Measurements from ENCODE around the gene SH3TC1. TPM values are rescaled to one million over a fixed set of nuclear protein-coding genes. Genes with fewer than 3 reads are reported as not detected.
A peak's percentile ranks its signal among the peaks of the same experiment; 100 is the strongest.

The SH3TC1 gene
- polyA plus RNA-seq, 1 donor (not counting 4 experiments of a cell fraction or from before 2014, with no cell fraction given), result 12.3 TPM

- no peak for FAIRE-seq
- H3K27ac ChIP-seq (ENCODE audit: control insufficient read depth, insufficient read depth, low read length), result no peak overlapping the region
- H4K20me1 ChIP-seq (ENCODE audit: control insufficient read depth, extremely low read depth, insufficient read depth, low read length), result no peaks in the 10 kb centered on the region
- H3K36me3 ChIP-seq (ENCODE audit: control insufficient read depth in 2 of 2, extremely low read depth in 1 of 2, insufficient read depth in 2 of 2, low read length in 2 of 2), result no peaks in the 10 kb centered on the region
- TF ChIP-seq CTCF (optimal IDR thresholded peaks at IDR 0.05 in 1 of 3, IDR thresholded peaks at IDR 0.05 in 1 of 3, conservative IDR thresholded peaks at IDR 0.05 in 1 of 3; ENCODE audit: extremely low read depth in 1 of 3, insufficient read depth in 2 of 3, low read length in 3 of 3) (peak in 2 of 3 experiments; percentile 50 to 62), EZH2 (IDR thresholded peaks at IDR 0.05; ENCODE audit: low read length) (no peak)
- DNase-seq (ENCODE audit: low read depth, low spot score), result no peak
- H3K9ac ChIP-seq (ENCODE audit: control insufficient read depth, extremely low read depth, insufficient read depth, low read length), result no peak overlapping the region
- H3K79me2 ChIP-seq (ENCODE audit: control insufficient read depth, insufficient read depth, low read length), result no peaks in the 10 kb centered on the region
- no peak overlapping the region for H3K4me3 ChIP-seq (ENCODE audit: control insufficient read depth in 2 of 3, extremely low read depth in 1 of 3, insufficient read depth in 2 of 3, low read depth in 1 of 3, low read length in 3 of 3)
- H3K9me1 ChIP-seq (ENCODE audit: control insufficient read depth, extremely low read depth, insufficient read depth, low read length), result no peaks in the 10 kb centered on the region
- no peak overlapping the region for H3K4me2 ChIP-seq (ENCODE audit: control insufficient read depth, extremely low read depth, insufficient read depth, low read depth, low read length)
- peaks cover 4% of the 10 kb centered on the region for H3K9me3 ChIP-seq (ENCODE audit: control insufficient read depth, low read depth, low read length)
- H3K4me1 ChIP-seq (ENCODE audit: control insufficient read depth, extremely low read depth, insufficient read depth, low read length), result peaks cover 20% of the 10 kb centered on the region
- no peak overlapping the region for H2AFZ ChIP-seq (ENCODE audit: control insufficient read depth, low read length)
- dilution Hi-C loops (cut with MboI; ENCODE audit: extremely low pct_ligation_motif_present, low sequenced_read_pairs), result no loop called here
- peaks cover 8% of the 10 kb centered on the region for H3K27me3 ChIP-seq (ENCODE audit: control insufficient read depth, extremely low read depth, insufficient read depth, low read length)
Observed at GRCh38 chr4:8168232-8168631, 30.9 kb upstream of the SH3TC1 start.

DNA sequence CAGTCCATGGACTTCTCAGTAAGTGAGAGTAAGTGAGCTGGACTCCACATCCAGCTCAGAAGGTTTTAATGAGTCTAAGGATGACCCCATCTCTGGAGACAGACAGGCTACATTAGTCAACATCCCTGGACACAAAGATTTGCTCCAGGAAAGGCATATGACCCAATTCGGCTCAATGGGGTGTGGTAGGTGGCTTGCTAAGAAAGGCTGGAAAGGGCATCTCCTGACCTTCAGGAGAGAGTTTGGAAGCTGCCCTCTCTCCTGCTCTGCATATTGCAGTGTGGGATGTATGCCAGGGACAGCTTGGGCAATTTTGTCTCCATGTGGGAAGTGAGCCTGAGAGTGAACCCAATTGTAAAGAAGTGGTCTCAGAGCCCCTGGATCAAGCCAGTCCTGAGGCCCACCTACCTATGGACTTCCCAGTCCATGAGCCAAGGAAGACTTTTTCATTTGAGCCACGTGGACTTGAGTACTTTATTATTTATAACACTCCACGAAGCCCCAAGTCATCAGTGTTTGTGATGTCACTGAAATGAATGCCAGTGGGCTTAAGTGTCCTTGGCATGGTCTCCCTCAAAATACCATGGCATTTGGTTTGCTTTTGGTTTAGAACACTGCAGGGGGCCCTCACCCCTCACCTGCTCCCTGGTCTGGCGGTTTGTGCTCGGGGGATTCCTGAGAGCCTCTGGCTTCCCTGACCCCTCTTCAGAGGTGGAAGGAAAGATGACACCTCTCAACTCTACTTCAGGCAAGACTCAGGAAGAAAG lies 30.1 kb upstream of the SH3TC1 start:
- dilution Hi-C loops (cut with MboI; ENCODE audit: extremely low pct_ligation_motif_present, low sequenced_read_pairs), result no loop called here

More for the DNA sequence above, 30.1 kb upstream of the SH3TC1 start:
- no peak overlapping the region for H3K4me2 ChIP-seq (ENCODE audit: control insufficient read depth, extremely low read depth, insufficient read depth, low read depth, low read length)
- no peak overlapping the region for H3K4me3 ChIP-seq (ENCODE audit: control insufficient read depth in 2 of 3, extremely low read depth in 1 of 3, insufficient read depth in 2 of 3, low read depth in 1 of 3, low read length in 3 of 3)
- no peak for FAIRE-seq
- peaks cover 12% of the 10 kb centered on the region for H3K4me1 ChIP-seq (ENCODE audit: control insufficient read depth, extremely low read depth, insufficient read depth, low read length)
- H3K79me2 ChIP-seq (ENCODE audit: control insufficient read depth, insufficient read depth, low read length), result no peaks in the 10 kb centered on the region
- H2AFZ ChIP-seq (ENCODE audit: control insufficient read depth, low read length), result no peak overlapping the region
- peaks cover 4% of the 10 kb centered on the region for H3K9me3 ChIP-seq (ENCODE audit: control insufficient read depth, low read depth, low read length)
- H3K36me3 ChIP-seq (ENCODE audit: control insufficient read depth in 2 of 2, extremely low read depth in 1 of 2, insufficient read depth in 2 of 2, low read length in 2 of 2), result no peaks in the 10 kb centered on the region
- no peaks in the 10 kb centered on the region for H3K9me1 ChIP-seq (ENCODE audit: control insufficient read depth, extremely low read depth, insufficient read depth, low read length)
- no peak for DNase-seq (ENCODE audit: low read depth, low spot score)
- H3K27me3 ChIP-seq (ENCODE audit: control insufficient read depth, extremely low read depth, insufficient read depth, low read length), result peaks cover 8% of the 10 kb centered on the region
- TF ChIP-seq CTCF (optimal IDR thresholded peaks at IDR 0.05 in 1 of 3, IDR thresholded peaks at IDR 0.05 in 1 of 3, conservative IDR thresholded peaks at IDR 0.05 in 1 of 3; ENCODE audit: extremely low read depth in 1 of 3, insufficient read depth in 2 of 3, low read length in 3 of 3), result no peak
- no peak for TF ChIP-seq EZH2 (IDR thresholded peaks at IDR 0.05; ENCODE audit: low read length)
- H4K20me1 ChIP-seq (ENCODE audit: control insufficient read depth, extremely low read depth, insufficient read depth, low read length), result no peaks in the 10 kb centered on the region
- H3K9ac ChIP-seq (ENCODE audit: control insufficient read depth, extremely low read depth, insufficient read depth, low read length), result no peak overlapping the region
- no peak overlapping the region for H3K27ac ChIP-seq (ENCODE audit: control insufficient read depth, insufficient read depth, low read length)

Data from keratinocyte (primary cell).